Fibroblast of lung (primary cell): ENCODE results near the gene APAF1.

Experiments used
- EZH2 ChIP-seq: IDR thresholded peaks from 2 replicates; pipeline ENCODE4 v1.5.1; 2012; ENCODE audit warnings: low read length, control low read depth, mild to moderate bottlenecking; ENCODE audit errors: missing control alignments
- TF ChIP-seq, protein P1 (sequence below), 2 donors: IDR thresholded peaks in 1 of 2; conservative IDR thresholded peaks in 1 of 2; 1 replicate in 1 of 2; 2 replicates in 1 of 2; pipeline ENCODE4 v1.5.1; 2011 to 2012; ENCODE audit warnings: low read length in 2 of 2, control low read depth in 1 of 2, inconsistent platforms in 1 of 2, low read depth in 1 of 2, mild to moderate bottlenecking in 1 of 2

DNA sequence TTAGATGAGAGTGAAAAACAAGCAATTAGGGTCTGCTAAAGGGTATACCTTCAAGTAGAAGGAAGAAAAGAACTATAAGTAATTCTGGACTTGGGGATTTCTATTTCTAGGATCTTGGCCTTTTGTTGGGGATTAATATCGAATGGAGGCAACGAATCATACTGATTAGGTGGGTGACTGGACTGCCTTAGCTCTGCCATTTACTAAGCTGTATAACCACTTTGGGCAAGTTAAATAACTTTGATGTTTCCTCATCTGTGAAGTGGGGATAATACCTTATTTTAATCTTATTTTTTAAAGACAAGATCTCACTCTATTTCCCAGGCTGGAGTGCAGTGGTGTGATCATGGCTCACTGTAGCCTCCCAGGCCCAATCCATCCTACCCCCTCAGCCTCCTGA lies 7.1 kb upstream of the APAF1 start:
- TF ChIP-seq, protein P1, sequence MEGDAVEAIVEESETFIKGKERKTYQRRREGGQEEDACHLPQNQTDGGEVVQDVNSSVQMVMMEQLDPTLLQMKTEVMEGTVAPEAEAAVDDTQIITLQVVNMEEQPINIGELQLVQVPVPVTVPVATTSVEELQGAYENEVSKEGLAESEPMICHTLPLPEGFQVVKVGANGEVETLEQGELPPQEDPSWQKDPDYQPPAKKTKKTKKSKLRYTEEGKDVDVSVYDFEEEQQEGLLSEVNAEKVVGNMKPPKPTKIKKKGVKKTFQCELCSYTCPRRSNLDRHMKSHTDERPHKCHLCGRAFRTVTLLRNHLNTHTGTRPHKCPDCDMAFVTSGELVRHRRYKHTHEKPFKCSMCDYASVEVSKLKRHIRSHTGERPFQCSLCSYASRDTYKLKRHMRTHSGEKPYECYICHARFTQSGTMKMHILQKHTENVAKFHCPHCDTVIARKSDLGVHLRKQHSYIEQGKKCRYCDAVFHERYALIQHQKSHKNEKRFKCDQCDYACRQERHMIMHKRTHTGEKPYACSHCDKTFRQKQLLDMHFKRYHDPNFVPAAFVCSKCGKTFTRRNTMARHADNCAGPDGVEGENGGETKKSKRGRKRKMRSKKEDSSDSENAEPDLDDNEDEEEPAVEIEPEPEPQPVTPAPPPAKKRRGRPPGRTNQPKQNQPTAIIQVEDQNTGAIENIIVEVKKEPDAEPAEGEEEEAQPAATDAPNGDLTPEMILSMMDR (conservative IDR thresholded peaks at IDR 0.05 in 1 of 2, IDR thresholded peaks at IDR 0.05 in 1 of 2; ENCODE audit: low read depth in 1 of 2, low read length in 2 of 2), result no peak
- TF ChIP-seq EZH2, result no peak
